Panc1 (cell line): ENCODE results near the gene BAZ2B. TPM values are rescaled to one million over a fixed set of nuclear protein-coding genes. Genes with fewer than 3 reads are reported as not detected.

Source experiments
- ATAC-seq: fragments of 200-7000 bp; cut with Tn5 transposase; 2 replicates; pipeline ENCODE4 v1.9.1; 2020; ENCODE audit warnings: mild to moderate bottlenecking, moderate library complexity
- BruUV-seq: library from RNA; stranded (reverse); fragments of 400-500 nt; replicated peaks from 2 replicates; lab custom pipeline; 2021; lab: Mats Ljungman, UMichigan
- CTCF ChIA-PET: fragments of 300-600 bp; sonication (Branson Sonifier 250); formaldehyde crosslinking; loops from one replicate; lab custom pipeline; 2022; ENCODE audit warnings: antibody characterized with exemption; lab: Charles Lee
- POLR2A ChIA-PET: fragments of 300-600 bp; sonication (Branson Sonifier 250); formaldehyde crosslinking; loops from one replicate; lab custom pipeline; 2022; ENCODE audit warnings: antibody characterized with exemption; lab: Charles Lee
- DNase-seq: peaks from one replicate; pipeline ENCODE4 v3.0.0-alpha.2; 2010; ENCODE audit warnings: low read depth, low spot score
- H3K27ac ChIP-seq: 2 replicates; pipeline ENCODE4 v1.5.1; 2011; ENCODE audit warnings: mild to moderate bottlenecking, low read length, inconsistent platforms
- H3K27me3 ChIP-seq: fragments of 200-500 bp; sonication (Bioruptor generic); 2 replicates; pipeline ENCODE4 v1.6.0; 2014; ENCODE audit warnings: low read length, inconsistent platforms; ENCODE audit not compliant: control insufficient read depth, insufficient read depth
- H3K36me3 ChIP-seq: fragments of 200-500 bp; sonication (Bioruptor generic); 2 replicates; pipeline ENCODE4 v1.5.1; 2014; ENCODE audit warnings: inconsistent platforms, mild to moderate bottlenecking, low read length, moderate library complexity; ENCODE audit not compliant: control insufficient read depth, insufficient read depth
- H3K4me1 ChIP-seq: 2 replicates; pipeline ENCODE4 v1.5.1; 2011; ENCODE audit warnings: inconsistent platforms, mild to moderate bottlenecking, low read length, moderate library complexity; ENCODE audit not compliant: control insufficient read depth, insufficient read depth
- H3K4me3 ChIP-seq, 2 experiments: 2 replicates each; pipeline ENCODE4 v1.5.1; 2011 to 2012; ENCODE audit warnings: low read depth in 2 of 2, low read length in 2 of 2, mild to moderate bottlenecking in 2 of 2, inconsistent platforms in 1 of 2, moderate library complexity in 1 of 2
- H3K9me3 ChIP-seq: fragments of 200-500 bp; sonication (Bioruptor generic); 2 replicates; pipeline ENCODE4 v1.5.1; 2014; ENCODE audit warnings: low read depth, mild to moderate bottlenecking, inconsistent platforms, low read length, moderate library complexity; ENCODE audit not compliant: control insufficient read depth, insufficient read depth
- CTCF ChIP-seq: fragments of 450-650 bp; IDR thresholded peaks from 2 replicates; pipeline ENCODE4 v1.5.1; 2017; ENCODE audit warnings: mild to moderate bottlenecking
- POLR2AphosphoS5 ChIP-seq: IDR thresholded peaks from 2 replicates; pipeline ENCODE4 v1.6.1; 2012; ENCODE audit warnings: mild to moderate bottlenecking, low read depth, low read length, moderate library complexity
- REST ChIP-seq, 2 experiments: IDR thresholded peaks; 2 replicates each; pipeline ENCODE4 v1.6.1; 2011 to 2012; ENCODE audit warnings: low read depth in 2 of 2, control low read depth in 1 of 2, low read length in 1 of 2, mild to moderate bottlenecking in 1 of 2, moderate library complexity in 1 of 2; ENCODE audit not compliant: insufficient read depth in 1 of 2
- SIN3A ChIP-seq: IDR thresholded peaks from 2 replicates; pipeline ENCODE4 v1.6.1; 2012; ENCODE audit warnings: low read depth, mild to moderate bottlenecking, low read length, moderate library complexity, borderline replicate concordance; ENCODE audit not compliant: insufficient read depth
- TCF7L2 ChIP-seq: IDR thresholded peaks from 2 replicates; pipeline ENCODE4 v1.6.1; 2011; ENCODE audit warnings: mild to moderate bottlenecking, low read depth, low read length, inconsistent platforms
- in situ Hi-C: cut with HindIII; loops from 2 replicates; pipeline ENCODE4 v1.10.0; 2016; ENCODE audit warnings: low sequenced_read_pairs, low pct_unique_long_range_greater_than_20kb
- intact Hi-C: fragments of 100-400 bp; cut with micrococcal nuclease; formaldehyde crosslinking; loops from one replicate; pipeline ENCODE4 v1.10.0; 2022; ENCODE audit not compliant: unreplicated experiment
- total RNA-seq: library from RNA; stranded (reverse); gene quantifications from one replicate; pipeline ENCODE4 v1.2.1, GENCODE V29; 2021; ENCODE audit not compliant: unreplicated experiment

The BAZ2B gene
- total RNA-seq, 1 experiment from 2014 or later = 38.6 TPM

GRCh38 chr2:159617100-159617499, 752 bp upstream of the BAZ2B start:
- intact Hi-C loops = loop anchor here (5.0 kb wide), 1 partner anchor 95 kb away; the partner anchor contains the start of gene MARCHF7
- ATAC-seq = no peak
- DNase-seq = no peak
- TF ChIP-seq SIN3A (no peak), POLR2AphosphoS5 (no peak), TCF7L2 (no peak), CTCF (no peak), REST (IDR thresholded peaks at IDR 0.05; ENCODE audit: insufficient read depth in 1 of 2, low read depth in 2 of 2, low read length in 1 of 2) (no peak)
- CTCF ChIA-PET = no interaction called here
- POLR2A ChIA-PET = interaction anchor here (0.6 to 0.7 kb wide), 3 partner anchors 33 to 75 kb away, joined by 3 to 7 read pairs (median 3); no protein-coding TSS in a partner anchor
- no peaks in the 10 kb centered on the region for H3K9me3 ChIP-seq
- peak overlapping the region; percentile 81 to 86 for H3K4me3 ChIP-seq
- no peaks in the 10 kb centered on the region for H3K36me3 ChIP-seq
- peak overlapping the region; percentile 100 for H3K27ac ChIP-seq
- in situ Hi-C loops = loop anchor here (25.0 kb wide), 1 partner anchor 95 kb away; the partner anchor contains the start of gene MARCHF7
- no peaks in the 10 kb centered on the region for H3K27me3 ChIP-seq
- no TSS peak for BruUV-seq
- peaks cover 24% of the 10 kb centered on the region; the same call in 1 of the 2 replicates for H3K4me1 ChIP-seq

GRCh38 chr2:159615367-159616285, 722 bp downstream of the BAZ2B start:
- BruUV-seq = no TSS peak
- H3K27me3 ChIP-seq = no peaks in the 10 kb centered on the region
- H3K9me3 ChIP-seq = no peaks in the 10 kb centered on the region
- ATAC-seq (peak; percentile 96), DNase-seq (peak; percentile 78)
- TF ChIP-seq TCF7L2 = peak; percentile 98
- TF ChIP-seq POLR2AphosphoS5 = peak; percentile 79
- peak; percentile 39 for TF ChIP-seq SIN3A
- TF ChIP-seq REST (IDR thresholded peaks at IDR 0.05; ENCODE audit: insufficient read depth in 1 of 2, low read depth in 2 of 2, low read length in 1 of 2) = no peak
- TF ChIP-seq CTCF = no peak
- H3K27ac ChIP-seq = peak overlapping the region; percentile 100
- peak overlapping the region; percentile 81 to 86 for H3K4me3 ChIP-seq
- intact Hi-C loops = loop anchor here (5.0 kb wide), 1 partner anchor 97 kb away; the partner anchor contains the start of gene MARCHF7
- POLR2A ChIA-PET = interaction anchor here (0.6 to 1.3 kb wide), 10 partner anchors 23 to 603 kb away, joined by 3 to 12 read pairs (median 6); partner anchors contain the start of gene MARCHF7
- peaks cover 24% of the 10 kb centered on the region; the same call in 1 of the 2 replicates for H3K4me1 ChIP-seq
- in situ Hi-C loops = loop anchor here (25.0 kb wide), 1 partner anchor 97 kb away; the partner anchor contains the start of gene MARCHF7
- CTCF ChIA-PET = interaction anchor here (0.5 to 0.6 kb wide), 3 partner anchors 76 to 872 kb away, joined by 7 to 9 read pairs (median 9); no protein-coding TSS in a partner anchor
- no peaks in the 10 kb centered on the region for H3K36me3 ChIP-seq
